ENCODE results near the gene SLCO3A1. TPM values are rescaled to one million over a fixed set of nuclear protein-coding genes. Genes with fewer than 3 reads are reported as not detected.

Gene SLCO3A1
- total and polyA plus RNA-seq, 2 of the 8 experiments (the other 6 are each of a cell fraction or from before 2014, with no cell fraction given): 15.1 to 20.4 TPM

DNA sequence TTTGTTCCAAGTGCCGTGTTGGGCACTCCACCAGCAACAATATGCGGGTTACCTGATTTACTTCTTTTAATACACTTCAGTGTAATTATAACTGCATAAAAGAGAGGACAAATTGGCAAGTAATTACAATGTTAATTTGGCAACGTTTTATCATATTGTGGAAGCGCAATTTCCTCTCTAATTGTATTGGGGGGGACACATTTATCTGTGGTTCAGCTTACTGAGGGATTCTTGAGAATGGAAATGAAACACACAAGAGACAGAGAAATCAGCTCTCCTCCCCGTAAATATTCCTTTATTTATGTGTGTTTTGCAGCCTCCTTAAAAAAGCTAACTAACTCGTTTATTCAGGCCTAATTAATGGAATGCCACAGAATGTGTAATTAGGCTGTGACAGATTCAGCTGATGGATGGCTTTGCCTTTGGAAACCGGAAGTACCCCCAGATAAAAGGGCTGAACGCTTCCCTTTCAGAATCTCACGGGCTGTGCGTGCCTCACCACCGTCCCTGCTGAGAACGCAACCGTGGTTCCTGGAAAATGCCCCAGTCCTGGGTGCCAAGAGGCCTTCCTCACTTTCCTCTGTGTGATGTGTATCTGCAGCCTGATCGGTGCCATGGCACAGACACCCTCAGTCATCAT is 293.1 kb downstream of the SLCO3A1 start (continued):
- TF ChIP-seq CHD7 (IDR thresholded peaks at IDR 0.05; ENCODE audit: insufficient replicate concordance, low read length) (no peak), RAD21 (IDR thresholded peaks at IDR 0.05 in 1 of 2, conservative IDR thresholded peaks at IDR 0.05 in 1 of 2; ENCODE audit: low read depth in 2 of 2, low read length in 2 of 2) (no peak), CHD1 (IDR thresholded peaks at IDR 0.05; ENCODE audit: low read depth, low read length) (no peak), YY1 (IDR thresholded peaks at IDR 0.05; ENCODE audit: low read depth, low read length) (no peak), CEBPB (IDR thresholded peaks at IDR 0.05; ENCODE audit: low read depth, low read length) (no peak), JUN (IDR thresholded peaks at IDR 0.05; ENCODE audit: low read depth, low read length) (no peak), SUZ12 (IDR thresholded peaks at IDR 0.05; ENCODE audit: low read length) (no peak), ZNF274 (IDR thresholded peaks at IDR 0.05; ENCODE audit: borderline replicate concordance, extremely low read depth, low read length) (no peak)
- TF ChIP-seq, protein P1, sequence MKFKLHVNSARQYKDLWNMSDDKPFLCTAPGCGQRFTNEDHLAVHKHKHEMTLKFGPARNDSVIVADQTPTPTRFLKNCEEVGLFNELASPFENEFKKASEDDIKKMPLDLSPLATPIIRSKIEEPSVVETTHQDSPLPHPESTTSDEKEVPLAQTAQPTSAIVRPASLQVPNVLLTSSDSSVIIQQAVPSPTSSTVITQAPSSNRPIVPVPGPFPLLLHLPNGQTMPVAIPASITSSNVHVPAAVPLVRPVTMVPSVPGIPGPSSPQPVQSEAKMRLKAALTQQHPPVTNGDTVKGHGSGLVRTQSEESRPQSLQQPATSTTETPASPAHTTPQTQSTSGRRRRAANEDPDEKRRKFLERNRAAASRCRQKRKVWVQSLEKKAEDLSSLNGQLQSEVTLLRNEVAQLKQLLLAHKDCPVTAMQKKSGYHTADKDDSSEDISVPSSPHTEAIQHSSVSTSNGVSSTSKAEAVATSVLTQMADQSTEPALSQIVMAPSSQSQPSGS (IDR thresholded peaks at IDR 0.05; ENCODE audit: low read length): no peak
